Hepatocyte (in vitro differentiated cells): ENCODE measurements around the gene ZNF48.

Experiments
- CTCF ChIP-seq: fragments of 200-600 bp; sonication (generic); IDR thresholded peaks from 2 replicates; pipeline ENCODE4 v1.5.1; 2016; ENCODE audit warnings: antibody characterized with exemption, mild to moderate bottlenecking; ENCODE audit not compliant: poor library complexity
- EZH2phosphoT487 ChIP-seq: fragments of 200-600 bp; sonication (generic); IDR thresholded peaks from one replicate; pipeline ENCODE4 v1.6.1; 2018; ENCODE audit warnings: antibody characterized with exemption, mild to moderate bottlenecking, low read depth, moderate library complexity; ENCODE audit not compliant: unreplicated experiment, severe bottlenecking

- TF ChIP-seq EZH2phosphoT487 (no peak), CTCF (no peak)
Observed at GRCh38 chr16:30414159-30414558, 18.9 kb downstream of the ZNF48 start.
